ENCODE results near the gene USP32.
"Not testable (repeated sequence)": the region's sequence is repeated elsewhere in the genome, so short reads cannot be mapped to it uniquely, and the experiment has no call there.

Gene USP32

DNA sequence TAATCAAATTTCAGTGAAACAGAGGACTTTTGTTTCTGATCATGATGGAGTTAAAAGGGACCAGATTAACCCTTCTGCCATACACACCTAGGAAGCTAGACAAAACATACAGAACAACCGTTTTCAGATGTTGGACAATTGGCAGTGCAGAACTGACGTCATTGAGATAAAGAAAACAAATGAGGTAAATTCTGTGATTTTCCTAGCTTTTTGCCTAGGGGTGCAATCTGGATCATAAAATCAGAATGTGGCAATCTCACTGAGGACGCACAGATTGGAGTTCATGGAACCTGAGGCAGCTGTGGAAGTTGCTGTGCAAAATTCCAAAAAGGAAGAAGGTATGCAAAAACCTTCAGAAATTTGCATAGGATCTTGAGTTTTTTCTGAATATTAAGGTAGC is 15.0 kb upstream of the USP32 start:
- DNase-seq, result no peak

DNA sequence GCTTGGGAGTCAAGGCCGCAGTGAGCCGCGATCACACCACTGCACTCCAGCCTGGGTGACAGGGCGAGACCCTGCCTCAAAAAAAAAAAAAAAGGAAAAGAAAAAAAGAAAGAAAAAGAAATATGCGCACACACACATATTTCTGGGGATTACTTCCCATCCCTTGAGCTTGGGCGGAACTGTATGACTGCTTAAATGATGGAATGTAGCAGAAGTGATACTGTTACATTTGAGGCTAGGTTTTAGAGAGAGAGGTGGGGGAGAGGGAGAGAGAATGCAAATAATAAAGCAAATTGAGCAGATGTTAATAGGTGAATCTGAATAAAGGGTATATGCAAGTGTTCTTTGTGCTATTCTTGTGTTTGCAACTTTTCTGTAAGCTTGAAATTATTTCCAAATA is 12.0 kb upstream of the USP32 start:
- DNase-seq, result no peak

DNA sequence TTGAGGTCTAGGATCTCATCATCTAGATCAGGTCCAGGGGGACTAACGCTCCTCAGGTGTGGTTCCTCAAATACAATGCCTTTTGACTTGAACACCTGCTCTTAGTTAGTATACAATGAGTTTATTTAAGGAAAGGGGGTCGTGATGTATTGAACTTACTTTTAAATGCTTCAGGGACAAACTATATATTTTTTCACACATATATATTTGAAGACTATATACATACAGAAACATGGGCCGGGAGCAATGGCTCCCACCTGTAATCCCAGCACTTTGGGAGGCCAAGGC is 11.5 kb upstream of the USP32 start:
- DNase-seq, result no peak

DNA sequence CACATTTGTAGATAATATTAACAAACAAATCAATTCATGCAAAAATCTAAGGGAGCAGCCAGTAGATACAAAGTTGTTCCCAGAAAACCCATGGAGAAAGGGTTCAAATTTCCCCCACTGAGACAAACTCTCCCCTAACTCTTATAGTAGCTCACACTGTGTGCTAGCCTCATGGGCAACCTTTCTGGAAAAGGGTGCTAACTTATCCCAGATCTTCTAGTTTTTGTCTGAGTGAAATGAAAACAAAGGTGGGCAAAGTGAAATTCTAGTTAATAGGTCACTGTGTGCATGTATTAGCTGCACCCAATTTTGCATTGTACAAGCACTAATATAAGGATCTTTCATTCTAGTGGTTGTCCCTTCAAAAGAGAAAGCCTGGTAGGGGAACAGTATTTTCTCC is 9.9 kb upstream of the USP32 start:
- no peak for DNase-seq

DNA sequence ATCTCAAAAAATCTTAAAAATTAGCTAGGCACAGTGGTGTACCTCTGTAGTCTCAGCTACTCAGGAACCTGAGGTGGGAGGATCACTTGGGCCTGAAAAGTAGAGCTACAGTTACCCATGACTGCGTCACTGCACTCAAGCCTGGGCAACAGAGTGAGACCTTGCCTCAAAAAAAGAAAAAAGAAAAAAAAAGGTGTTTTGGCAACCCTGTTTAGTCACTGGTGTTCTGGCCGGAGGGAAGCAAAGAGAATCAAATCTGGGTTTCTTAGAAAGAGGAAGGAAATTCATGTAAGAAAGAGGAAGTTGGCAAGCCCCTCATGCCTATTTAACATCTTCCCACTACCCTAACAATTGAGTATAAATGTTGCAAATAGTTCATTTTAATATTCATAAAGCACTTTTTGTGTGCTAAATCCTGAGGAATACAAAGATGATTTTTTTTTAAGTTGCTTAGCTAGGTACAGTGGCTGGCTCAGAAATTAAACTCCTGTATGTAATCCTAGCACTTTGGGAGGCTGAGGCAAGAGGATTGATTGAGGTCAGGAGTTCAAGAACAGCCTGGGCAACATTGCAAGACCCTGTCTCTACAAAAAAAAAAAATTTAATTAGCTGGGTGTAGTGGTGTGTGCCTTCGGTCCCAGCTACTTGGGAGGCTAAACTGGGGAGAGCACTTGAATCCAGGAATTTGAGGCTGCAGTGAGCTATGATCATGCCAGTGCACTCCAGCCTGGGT is 6.5 kb upstream of the USP32 start:
- DNase-seq, result no peak

DNA sequence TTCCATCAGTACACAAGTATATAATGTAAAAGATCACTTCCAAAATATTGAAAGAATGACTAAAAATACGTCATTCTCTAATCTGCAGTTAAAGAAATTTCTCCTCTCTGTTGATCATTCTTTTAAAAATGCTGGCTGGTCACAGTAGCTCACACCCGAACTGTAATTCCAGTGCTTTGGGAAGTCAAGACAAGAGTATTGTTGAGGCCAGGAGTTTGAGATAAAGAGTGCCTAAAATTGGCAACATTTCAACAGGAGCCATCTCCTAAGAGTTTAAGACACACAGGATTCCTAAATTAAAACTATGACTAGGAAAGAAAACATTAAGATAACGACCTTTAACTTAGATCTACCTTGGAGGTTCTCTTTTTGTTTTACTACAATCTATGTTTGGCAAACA is 4.5 kb upstream of the USP32 start:
- no peak for DNase-seq

DNA sequence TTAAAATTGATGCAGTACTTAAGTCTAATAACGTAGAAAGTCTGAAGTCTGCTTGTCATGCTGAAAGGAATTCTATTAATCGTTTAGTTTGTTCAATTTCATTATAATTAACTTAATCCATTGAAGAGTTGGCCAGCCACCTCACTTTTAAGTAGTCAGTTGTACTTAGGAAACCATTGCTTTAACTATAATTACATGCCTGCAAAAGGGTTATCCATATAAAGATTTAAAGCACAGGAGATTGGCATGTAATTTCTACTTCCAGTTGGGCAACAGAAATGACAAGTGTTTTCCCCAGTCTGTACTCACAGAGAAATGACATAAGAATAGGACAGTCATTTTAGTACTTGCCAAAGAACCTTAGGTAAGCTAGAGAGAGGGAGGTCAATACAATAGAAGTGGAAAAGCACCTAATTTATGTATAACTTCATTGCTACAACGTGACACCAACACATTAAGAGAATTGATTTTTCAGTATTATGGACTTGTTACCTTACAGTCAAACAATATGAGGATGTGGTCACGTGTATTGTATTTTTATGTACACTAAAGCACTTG is 3.7 kb upstream of the USP32 start:
- DNase-seq, result no peak

DNA sequence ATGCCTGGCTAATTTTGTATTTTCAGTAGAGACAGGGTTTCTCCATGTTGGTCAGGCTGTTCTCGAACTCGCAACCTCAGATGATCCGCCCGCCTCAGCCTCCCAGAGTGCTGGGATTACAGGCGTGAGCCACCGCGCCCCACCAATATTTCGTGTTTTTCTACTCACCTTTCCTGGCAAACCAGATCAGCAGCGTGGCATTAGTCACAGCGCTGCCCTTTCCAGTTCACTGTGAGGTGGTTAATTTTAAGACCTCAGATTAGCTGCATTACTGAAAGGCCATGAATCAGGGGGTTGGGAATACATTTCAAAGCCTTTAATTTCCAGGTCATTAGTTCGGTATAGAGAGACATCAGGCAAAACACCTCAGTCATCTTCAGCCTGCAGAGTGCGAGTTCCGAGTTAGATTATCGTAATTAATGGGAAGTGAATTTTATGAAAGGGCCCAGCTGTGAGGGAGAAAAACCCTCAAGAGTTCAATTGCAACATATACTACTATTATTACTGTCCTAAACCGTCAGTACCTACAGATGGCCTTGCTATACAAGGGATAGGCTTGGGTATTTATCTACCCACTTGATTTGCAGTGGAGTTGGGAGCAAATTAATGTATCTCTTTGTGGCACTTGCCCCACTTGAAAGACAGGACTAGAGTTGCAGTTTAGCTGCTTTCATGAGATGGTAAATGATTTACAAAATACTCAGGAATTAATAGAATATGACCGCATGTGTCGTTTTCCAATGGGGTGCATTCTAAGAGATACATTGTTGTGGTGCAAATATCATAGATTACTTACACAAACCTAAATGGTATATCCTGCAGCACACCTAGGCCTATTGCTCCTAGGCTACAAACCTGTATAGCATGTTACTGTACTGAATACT is 2.1 kb upstream of the USP32 start:
- DNase-seq, result no peak

DNA sequence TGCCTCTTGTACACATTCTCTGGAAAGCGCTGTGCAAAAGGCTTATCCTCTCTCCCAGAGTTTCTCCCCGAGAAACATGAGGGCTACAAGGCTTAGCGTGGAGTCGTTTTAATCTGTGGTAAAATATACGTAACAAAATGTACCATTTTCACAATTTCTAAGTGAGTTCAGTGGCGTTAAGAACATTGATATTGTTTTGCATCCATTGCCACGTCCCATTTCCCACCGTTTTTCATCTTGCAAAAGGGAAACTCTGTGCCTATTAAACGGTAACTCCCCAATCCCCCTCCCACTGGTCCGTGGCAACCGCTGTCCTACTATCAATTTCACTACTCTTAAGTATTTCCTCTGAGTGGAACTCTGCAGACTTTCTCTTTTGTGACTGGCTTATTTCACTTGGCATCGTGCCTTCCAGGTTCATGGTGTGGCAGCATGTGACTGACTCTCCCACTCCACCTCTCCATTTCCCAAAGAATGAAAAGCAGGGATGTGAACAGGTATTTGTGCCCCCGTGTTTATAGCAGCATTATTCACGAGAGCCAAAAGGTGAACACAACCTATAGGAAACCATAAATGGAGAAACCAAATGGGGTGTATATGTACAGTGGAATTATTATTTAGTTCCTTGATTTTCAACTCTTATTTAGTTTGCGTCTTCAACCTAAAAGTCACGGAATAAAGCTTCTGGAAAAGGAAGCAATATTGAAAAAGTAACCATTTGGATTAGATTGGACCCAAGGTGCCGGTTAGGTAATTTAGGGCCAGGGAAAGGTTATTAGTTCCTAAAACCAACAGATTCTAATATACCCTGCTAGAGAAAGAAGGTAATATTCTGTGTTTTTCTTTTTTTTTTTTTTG is 1.1 kb upstream of the USP32 start:
- DNase-seq, result no peak

DNA sequence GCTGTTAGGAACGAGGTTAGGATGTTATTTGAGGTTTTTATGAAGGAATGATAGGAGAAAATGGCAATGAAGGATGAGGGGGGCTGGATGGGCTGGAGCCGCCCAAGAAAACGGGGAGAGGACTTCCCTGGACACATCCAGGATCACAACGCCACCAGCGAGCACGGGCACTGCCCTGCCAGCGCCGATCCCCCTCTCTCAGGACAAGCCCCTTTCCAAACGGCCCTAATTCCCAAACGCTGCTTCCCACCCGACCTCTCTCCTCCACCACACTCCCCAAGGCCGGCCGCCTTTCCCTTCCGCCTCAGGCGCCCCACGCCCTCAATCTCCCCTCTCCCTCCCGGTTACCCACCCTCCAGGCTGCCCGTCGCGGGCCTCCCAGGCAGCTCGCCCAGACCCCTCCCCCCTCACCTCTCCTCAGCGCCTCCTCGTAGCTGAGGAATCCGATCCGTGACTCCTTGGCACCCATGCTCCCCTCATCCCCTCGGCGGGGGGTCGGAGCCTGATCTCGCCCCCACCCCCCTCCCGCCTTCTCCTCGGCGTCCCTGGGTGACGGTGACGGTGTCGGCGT is 377 bp downstream of the USP32 start:
- DNase-seq, result no peak

DNA sequence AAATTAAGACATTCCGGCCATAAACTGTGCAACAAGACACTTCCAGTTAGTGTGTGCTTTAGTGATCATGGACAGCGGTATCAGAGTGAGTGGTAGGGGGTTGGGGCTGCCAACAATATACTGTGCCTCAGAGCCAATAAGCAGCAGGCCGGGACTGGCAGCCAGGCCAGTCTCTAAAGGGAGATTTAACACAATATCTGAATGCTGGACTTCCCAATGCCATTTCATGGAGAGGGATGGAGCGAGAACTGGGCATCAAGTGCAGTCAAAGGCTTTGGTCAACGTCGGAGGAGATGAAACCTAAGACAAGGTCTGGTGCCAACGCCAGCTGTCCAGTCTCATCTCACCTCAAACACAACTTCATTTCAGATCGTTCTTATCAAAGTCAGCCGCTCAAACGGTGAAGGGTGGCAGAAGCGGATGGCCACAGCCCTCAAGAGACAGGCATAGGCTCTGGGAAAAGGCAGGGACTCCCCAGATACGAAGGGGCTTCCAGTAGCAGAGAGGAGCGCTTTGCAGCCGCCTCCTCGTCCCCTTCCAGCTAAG is 935 bp downstream of the USP32 start:
- no peak for DNase-seq

DNA sequence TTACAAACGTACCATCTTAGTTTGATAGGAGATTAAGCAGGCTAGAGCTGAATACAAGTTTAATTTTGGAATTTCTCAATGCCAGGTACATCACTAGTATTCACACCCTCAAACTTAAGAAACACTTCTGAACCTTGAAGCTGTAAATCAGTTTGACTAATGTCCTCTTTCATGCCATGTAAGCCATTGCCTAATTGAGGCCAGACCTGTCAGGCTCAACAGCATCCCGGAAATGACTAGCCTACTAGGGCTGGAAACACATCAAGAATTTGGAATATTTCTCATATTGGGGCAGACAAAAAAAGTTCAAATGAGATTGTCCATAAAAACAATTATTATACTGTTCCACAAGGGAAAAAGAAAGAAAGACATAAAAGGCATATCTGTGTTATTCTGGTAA is 1.7 kb downstream of the USP32 start:
- no peak for DNase-seq

DNA sequence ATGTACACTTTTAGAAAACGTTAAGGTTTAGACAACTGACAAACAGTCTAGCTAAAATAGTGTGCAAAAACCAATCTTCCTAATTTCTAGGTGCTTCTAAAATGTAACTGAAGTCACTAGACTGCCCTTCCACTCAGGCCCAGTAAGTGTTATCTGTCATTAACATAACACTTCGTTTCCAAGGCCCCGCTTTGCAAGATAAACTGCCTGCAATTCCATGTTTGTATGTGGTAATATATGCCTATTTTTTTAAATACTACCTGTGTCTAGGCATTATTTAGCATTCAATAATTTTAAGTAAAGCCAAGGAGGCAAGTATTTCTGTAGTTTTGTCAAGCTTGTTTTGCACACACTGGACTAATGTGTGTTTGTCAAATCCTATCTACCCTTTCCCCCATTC is 3.2 kb downstream of the USP32 start:
- no peak for DNase-seq

DNA sequence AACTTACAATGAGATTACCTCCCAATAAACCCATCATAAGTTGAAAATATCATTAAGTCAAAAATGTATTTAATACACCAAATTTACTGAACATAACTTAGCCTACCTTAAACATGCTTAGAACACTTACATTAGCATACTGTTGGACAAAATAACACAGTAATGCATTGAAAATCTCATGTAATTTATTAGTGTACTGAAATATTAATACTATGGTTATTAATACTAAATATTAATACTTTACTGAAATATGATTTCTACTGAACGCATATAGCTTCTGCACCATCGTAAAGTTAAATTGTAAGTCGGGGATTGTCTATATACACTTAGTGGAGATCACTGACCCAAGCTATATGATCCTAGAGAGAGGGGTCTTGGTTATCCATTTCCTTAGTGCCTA is 4.3 kb downstream of the USP32 start:
- no peak for DNase-seq

DNA sequence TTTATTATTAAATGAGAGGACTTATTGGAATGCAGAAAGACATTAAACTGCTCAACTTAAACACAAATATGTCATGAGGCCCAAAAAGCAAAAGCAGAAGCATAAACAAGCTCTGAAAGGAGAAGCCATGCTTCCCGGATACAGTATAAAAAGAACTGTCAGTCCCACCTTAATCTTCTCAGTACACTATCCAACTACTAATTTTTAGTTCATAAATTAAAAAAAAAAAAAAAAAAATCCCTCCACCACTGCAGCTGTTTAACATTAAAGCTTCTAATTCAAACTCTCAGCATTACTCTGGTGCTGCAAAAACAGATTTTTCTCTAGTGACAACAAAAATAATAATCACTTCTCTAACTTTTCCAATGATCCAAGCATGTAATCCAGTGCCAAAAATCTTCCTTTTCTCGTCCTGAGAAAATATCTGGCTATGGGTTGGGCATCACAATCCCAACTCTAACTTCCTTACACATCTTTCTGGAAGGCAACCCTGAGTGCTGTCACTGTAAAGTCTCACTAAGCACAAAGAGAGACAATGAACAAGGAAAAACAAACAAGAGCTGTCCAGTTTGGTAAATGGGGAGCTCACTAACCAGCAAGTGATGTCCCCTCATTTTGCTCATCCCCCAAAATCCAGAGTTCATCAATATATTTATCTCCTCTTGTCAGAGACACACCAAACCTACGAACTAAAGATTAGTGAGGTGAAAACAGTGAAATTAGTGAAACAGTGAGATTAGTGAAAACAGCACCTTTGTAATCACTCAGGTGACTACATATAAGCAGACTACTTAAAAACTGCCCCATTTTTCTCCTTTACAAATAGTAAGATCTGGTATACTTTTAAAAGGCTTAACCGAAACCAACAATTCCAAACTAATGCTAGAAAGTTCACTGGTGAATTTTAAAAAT is 5.5 kb downstream of the USP32 start:
- no peak for DNase-seq

DNA sequence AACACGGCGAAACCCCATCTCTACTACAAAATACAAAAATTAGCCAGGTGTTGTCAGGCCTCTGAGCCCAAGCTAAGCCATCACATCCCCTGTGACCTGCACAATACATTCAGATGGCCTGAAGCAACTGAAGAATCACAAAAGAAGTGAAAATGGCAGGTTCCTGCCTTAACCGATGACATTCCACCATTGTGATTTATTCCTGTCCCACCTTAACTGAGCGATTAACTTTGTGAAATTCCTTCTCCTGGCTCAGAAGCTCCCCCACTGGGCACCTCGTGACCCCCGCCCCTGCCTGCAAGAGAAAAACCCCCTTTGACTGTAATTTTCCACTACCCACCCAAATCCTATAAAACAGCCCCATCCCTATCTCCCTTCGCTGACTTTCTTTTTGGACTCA is 7.0 kb downstream of the USP32 start:
- not testable (repeated sequence) for DNase-seq

DNA sequence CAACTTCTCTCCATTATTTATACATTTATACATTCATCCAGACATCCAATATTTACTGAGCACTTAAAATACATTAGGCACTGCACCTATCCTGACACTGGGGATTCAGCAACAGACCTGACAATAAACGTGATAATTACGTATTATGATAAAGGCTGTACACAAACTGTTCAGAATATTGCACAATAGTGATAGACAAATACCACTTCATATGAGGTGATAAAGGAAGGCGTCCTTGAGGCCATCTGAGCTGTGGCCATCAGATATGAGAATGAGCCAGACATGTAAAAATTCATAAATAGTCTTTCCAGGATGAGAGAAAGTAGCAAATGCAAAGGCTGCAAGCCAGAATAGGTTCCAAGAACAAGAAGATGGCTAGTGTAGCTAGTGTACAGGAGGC is 8.6 kb downstream of the USP32 start:
- DNase-seq, result no peak

DNA sequence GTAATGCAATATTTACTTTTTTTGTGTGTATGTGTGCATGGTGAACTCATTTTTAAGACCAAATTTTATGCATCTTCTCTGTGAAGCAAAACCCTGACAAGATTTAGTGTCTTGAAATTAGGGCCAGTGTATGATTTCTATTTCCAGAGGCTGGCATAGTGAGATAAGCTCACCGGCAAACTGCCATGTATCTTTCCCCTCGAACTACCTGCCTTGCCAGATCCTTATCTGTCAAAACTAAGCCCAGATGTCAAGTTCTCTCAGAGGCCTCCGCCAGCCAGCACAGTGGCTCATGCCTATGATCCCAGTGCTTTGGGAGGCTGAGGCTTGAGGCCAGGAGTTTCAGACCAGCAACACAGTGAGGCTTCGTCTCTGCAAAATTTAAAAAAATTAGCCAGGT is 10.0 kb downstream of the USP32 start:
- DNase-seq, result no peak

DNA sequence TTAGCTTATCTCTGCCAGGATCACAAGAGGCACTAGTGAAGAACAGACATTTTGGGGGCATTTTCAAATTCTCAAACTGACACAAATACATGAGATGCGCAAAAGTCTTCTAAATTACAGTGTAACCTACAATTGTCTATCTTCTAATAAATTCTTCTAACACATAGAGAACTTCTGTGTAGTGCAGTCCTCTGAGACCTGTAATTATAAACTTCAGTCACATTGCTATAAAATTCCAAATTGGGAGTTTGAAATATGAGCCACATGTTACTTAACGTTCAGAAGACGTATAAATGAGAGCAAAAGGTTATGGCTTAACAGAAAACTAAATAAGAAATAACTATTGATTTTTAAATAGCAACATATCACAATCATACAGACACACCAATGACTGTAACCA is 12.5 kb downstream of the USP32 start:
- DNase-seq, result not testable (repeated sequence)

DNA sequence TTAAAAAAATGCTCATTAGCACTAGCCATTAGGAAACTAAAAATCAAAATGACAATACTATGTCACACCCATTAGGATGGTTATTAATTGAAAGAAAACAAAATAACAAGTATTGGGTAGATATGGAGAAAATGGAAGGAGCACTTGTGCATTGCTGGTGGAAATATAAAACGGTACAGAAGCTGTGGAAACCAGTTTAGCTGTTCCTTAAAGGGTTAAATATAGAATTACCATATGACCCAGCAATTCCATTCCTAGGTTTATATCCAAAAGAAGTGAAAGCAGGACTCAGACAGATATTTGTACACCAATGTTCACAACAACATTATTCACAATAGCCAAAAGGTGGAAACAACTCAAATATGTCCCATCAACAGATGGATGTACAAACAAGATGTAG is 13.7 kb downstream of the USP32 start:
- DNase-seq, result not testable (repeated sequence)

DNA sequence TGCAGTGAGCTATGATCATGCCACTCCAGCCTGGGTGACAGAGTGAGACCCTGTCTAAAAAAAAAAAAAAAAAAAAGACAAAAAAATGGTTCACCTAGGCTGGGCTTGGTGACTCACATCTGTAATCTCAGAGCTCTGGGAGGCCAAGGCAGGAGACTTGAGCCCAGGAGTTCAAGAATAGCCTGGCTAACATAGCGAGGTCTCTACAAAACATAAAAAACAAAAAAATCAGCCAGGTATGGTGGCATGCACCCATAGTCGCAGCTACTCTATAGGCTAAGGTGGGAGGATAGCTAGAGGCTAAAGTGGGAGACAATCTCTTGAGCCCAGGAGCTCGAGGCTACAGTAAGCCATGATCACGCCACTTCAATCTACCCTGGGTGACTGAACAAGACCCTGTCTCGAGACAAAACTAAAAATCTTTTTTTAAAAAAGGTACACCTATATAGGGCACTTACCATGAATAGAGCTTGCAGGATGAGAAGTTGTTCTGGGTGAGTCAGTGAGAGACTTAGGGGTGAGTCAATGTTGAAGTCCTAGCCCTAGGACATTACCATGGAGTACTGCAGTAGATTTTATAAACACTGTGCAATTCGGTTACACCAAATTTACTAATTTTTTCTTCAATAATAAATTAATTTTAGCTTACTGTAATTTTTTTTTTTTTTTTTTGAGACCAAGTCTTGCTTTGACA is 19.0 kb downstream of the USP32 start:
- no peak for DNase-seq

Measured in cortex of kidney (tissue), 1 donor.